SU-DHL-6 (cell line): ENCODE results near the gene CD3G.

ENCODE experiments used
- CTCF ChIP-seq: fragments of 200-600 bp; sonication (generic); IDR thresholded peaks from one replicate; pipeline ENCODE4 v1.5.1; 2017; ENCODE audit warnings: antibody characterized with exemption, mild to moderate bottlenecking, low read length, moderate library complexity; ENCODE audit not compliant: insufficient read depth, poor library complexity, severe bottlenecking
- EZH2phosphoT487 ChIP-seq: fragments of 200-600 bp; sonication (generic), shearing (Covaris generic); conservative IDR thresholded peaks from 2 replicates; pipeline ENCODE4 v1.6.1; 2018; ENCODE audit warnings: mild to moderate bottlenecking, antibody characterized with exemption, low read length, moderate library complexity, mixed read lengths

GRCh38 chr11:118318124-118318523, 26.0 kb upstream of the CD3G start:
- TF ChIP-seq CTCF (no peak), EZH2phosphoT487 (no peak)
